H1 (cell line): ENCODE results near the gene P2RX2. TPM values are rescaled to one million over a fixed set of nuclear protein-coding genes. Genes with fewer than 3 reads are reported as not detected.

Source experiments
- CTCF ChIA-PET: fragments of 300-600 bp; sonication (Branson Sonifier 250); formaldehyde crosslinking; loops from one replicate; lab custom pipeline; 2021; ENCODE audit not compliant: partially characterized antibody; lab: Charles Lee
- POLR2A ChIA-PET: fragments of 300-600 bp; sonication (Branson Sonifier 250); formaldehyde crosslinking; loops from one replicate; lab custom pipeline; 2021; ENCODE audit warnings: inconsistent platforms; ENCODE audit not compliant: partially characterized antibody; lab: Charles Lee
- DNase-seq, 2 experiments: peaks; one replicate each; pipeline versions ENCODE4 v3.0.0 to v3.0.0-alpha.2; 2010 to 2022; ENCODE audit warnings: low spot score in 2 of 2, low read depth in 1 of 2, mixed read lengths in 1 of 2
- FAIRE-seq: peaks from 2 replicates; lab custom pipeline; 2011; peaks lifted over from hg19 to GRCh38; lab: Jason Lieb, UNC
- H2AFZ ChIP-seq: 2 replicates; pipeline ENCODE4 v1.8.1; 2012; ENCODE audit warnings: low read length, inconsistent platforms
- H2AK5ac ChIP-seq: 2 replicates; pipeline ENCODE4 v1.6.1; 2013; ENCODE audit warnings: low read depth, low read length
- H2BK120ac ChIP-seq: replicated peaks from 2 replicates; pipeline ENCODE3; 2013; ENCODE audit warnings: low read depth, low read length, inconsistent platforms
- H2BK12ac ChIP-seq: 2 replicates; pipeline ENCODE4 v1.6.1; 2013; ENCODE audit warnings: low read depth, low read length
- H2BK15ac ChIP-seq: 2 replicates; pipeline ENCODE4 v1.6.1; 2013; ENCODE audit warnings: low read length
- H2BK20ac ChIP-seq: 2 replicates; pipeline ENCODE4 v1.6.1; 2013; ENCODE audit warnings: low read length
- H2BK5ac ChIP-seq: 2 replicates; pipeline ENCODE4 v1.6.1; 2013; ENCODE audit warnings: low read depth, low read length
- H3K14ac ChIP-seq: 2 replicates; pipeline ENCODE4 v1.6.1; 2013; ENCODE audit warnings: inconsistent platforms; ENCODE audit not compliant: insufficient read length
- H3K18ac ChIP-seq: 2 replicates; pipeline ENCODE4 v1.6.1; 2013; ENCODE audit warnings: low read length; ENCODE audit errors: extremely low read depth
- H3K23ac ChIP-seq: 2 replicates; pipeline ENCODE4 v1.6.1; 2013; ENCODE audit warnings: inconsistent platforms; ENCODE audit not compliant: insufficient read length
- H3K23me2 ChIP-seq: 2 replicates; pipeline ENCODE4 v1.6.1; 2013; ENCODE audit warnings: low read depth, low read length
- H3K27ac ChIP-seq: 2 replicates; pipeline ENCODE4 v1.6.1; 2011; ENCODE audit warnings: low read depth, low read length, inconsistent platforms
- H3K27me3 ChIP-seq, 4 experiments: replicated peaks in 1 of 4; 1 replicate in 1 of 4; 2 replicates in 3 of 4; pipeline versions ENCODE4 v1.6.1 to v1.8.1; 2011 to 2013; ENCODE audit warnings: low read length in 3 of 4, mild to moderate bottlenecking in 3 of 4, inconsistent platforms in 2 of 4, mixed read lengths in 2 of 4, moderate library complexity in 1 of 4; ENCODE audit not compliant: control insufficient read depth in 3 of 4, insufficient read depth in 3 of 4; ENCODE audit errors: extremely low read depth in 1 of 4
- H3K36me3 ChIP-seq, 4 experiments: 2 replicates each; pipeline versions ENCODE4 v1.6.1 to v1.8.1; 2011 to 2013; ENCODE audit warnings: mild to moderate bottlenecking in 4 of 4, low read length in 3 of 4, moderate library complexity in 2 of 4, control low read depth in 1 of 4, inconsistent platforms in 1 of 4; ENCODE audit not compliant: insufficient read depth in 4 of 4, control insufficient read depth in 2 of 4
- H3K4ac ChIP-seq: replicated peaks from 2 replicates; pipeline ENCODE3; 2013; ENCODE audit warnings: low read length, low read depth, mixed read lengths, inconsistent platforms; ENCODE audit not compliant: insufficient read length
- H3K4me1 ChIP-seq, 4 experiments: replicated peaks in 1 of 4; 1 replicate in 1 of 4; 2 replicates in 3 of 4; pipeline versions ENCODE4 v1.6.1 to v1.8.1; 2011 to 2013; ENCODE audit warnings: low read length in 3 of 4, inconsistent platforms in 2 of 4, mixed read lengths in 1 of 4; ENCODE audit not compliant: insufficient read depth in 4 of 4, control insufficient read depth in 3 of 4
- H3K4me2 ChIP-seq, 2 experiments: 2 replicates each; pipeline versions ENCODE4 v1.6.1 to v1.8.1; 2011 to 2013; ENCODE audit warnings: low read depth in 2 of 2, low read length in 2 of 2, control low read depth in 1 of 2, inconsistent platforms in 1 of 2, mild to moderate bottlenecking in 1 of 2; ENCODE audit not compliant: insufficient read depth in 1 of 2
- H3K4me3 ChIP-seq, 4 experiments: fragments of 200-600, 300-600 bp in 1 of 4; sonication (generic), shearing (Covaris generic), sonication (Bioruptor Twin) in 1 of 4; 2 replicates each; pipeline versions ENCODE4 v1.5.1 to v1.8.1; 2011 to 2016; ENCODE audit warnings: low read length in 4 of 4, low read depth in 3 of 4, control low read depth in 2 of 4, inconsistent platforms in 2 of 4, mild to moderate bottlenecking in 2 of 4, mixed read lengths in 1 of 4, moderate library complexity in 1 of 4; ENCODE audit not compliant: insufficient read depth in 2 of 4; ENCODE audit errors: extremely low read depth in 1 of 4
- H3K56ac ChIP-seq: replicated peaks from 2 replicates; pipeline ENCODE3; 2013; ENCODE audit warnings: low read depth, mild to moderate bottlenecking, mixed read lengths, low read length, inconsistent platforms; ENCODE audit not compliant: insufficient read length
- H3K79me1 ChIP-seq: 2 replicates; pipeline ENCODE4 v1.6.1; 2013; ENCODE audit warnings: low read depth, low read length, control low read depth
- H3K79me2 ChIP-seq, 2 experiments: 2 replicates each; pipeline versions ENCODE4 v1.6.1 to v1.8.1; 2012 to 2013; ENCODE audit warnings: low read length in 2 of 2, mild to moderate bottlenecking in 2 of 2, inconsistent platforms in 1 of 2; ENCODE audit not compliant: insufficient read depth in 2 of 2, control insufficient read depth in 1 of 2
- H3K9ac ChIP-seq, 4 experiments: replicated peaks in 1 of 4; 1 replicate in 1 of 4; 2 replicates in 3 of 4; pipeline versions ENCODE4 v1.6.1 to v1.8.1; 2011 to 2013; ENCODE audit warnings: low read depth in 3 of 4, low read length in 3 of 4, control low read depth in 2 of 4, mild to moderate bottlenecking in 2 of 4, moderate library complexity in 2 of 4, inconsistent platforms in 1 of 4; ENCODE audit errors: extremely low read depth in 1 of 4
- H3K9me3 ChIP-seq, 2 experiments: 2 replicates each; pipeline versions ENCODE4 v1.6.1 to v1.8.1; 2012 to 2013; ENCODE audit warnings: mild to moderate bottlenecking in 2 of 2, moderate library complexity in 2 of 2, control low read depth in 1 of 2, inconsistent platforms in 1 of 2, low read depth in 1 of 2, low read length in 1 of 2, mixed read lengths in 1 of 2; ENCODE audit not compliant: insufficient read depth in 2 of 2
- H4K20me1 ChIP-seq, 2 experiments: replicated peaks in 1 of 2; 2 replicates each; pipeline versions ENCODE3 to v1.8.1; 2011 to 2013; ENCODE audit warnings: inconsistent platforms in 2 of 2, low read length in 2 of 2, mild to moderate bottlenecking in 1 of 2; ENCODE audit not compliant: insufficient read depth in 2 of 2, control insufficient read depth in 1 of 2
- H4K5ac ChIP-seq: 2 replicates; pipeline ENCODE4 v1.6.1; 2013; ENCODE audit warnings: low read length, low read depth, mixed read lengths, inconsistent platforms; ENCODE audit not compliant: insufficient read length
- H4K8ac ChIP-seq: 2 replicates; pipeline ENCODE4 v1.8.0; 2013; ENCODE audit warnings: mild to moderate bottlenecking, moderate library complexity, low read length, inconsistent platforms; ENCODE audit not compliant: insufficient read depth; ENCODE audit errors: extremely low read depth
- H4K91ac ChIP-seq: replicated peaks from 2 replicates; pipeline ENCODE3; 2013; ENCODE audit warnings: low read length, mixed read lengths, inconsistent platforms; ENCODE audit not compliant: insufficient read length
- ATF3 ChIP-seq: IDR thresholded peaks from 2 replicates; pipeline ENCODE4 v1.6.1; 2011; ENCODE audit warnings: low read depth, mild to moderate bottlenecking, low read length; ENCODE audit not compliant: insufficient read depth
- BCL11A ChIP-seq, 2 experiments: IDR thresholded peaks; one replicate each; pipeline ENCODE4 v1.6.1; 2011; ENCODE audit warnings: low read depth in 2 of 2, low read length in 2 of 2, mild to moderate bottlenecking in 2 of 2
- BRCA1 ChIP-seq: IDR thresholded peaks from 2 replicates; pipeline ENCODE4 v1.6.1; 2012; ENCODE audit warnings: low read depth, low read length, improper control_type of control experiment
- CREB1 ChIP-seq: IDR thresholded peaks from 2 replicates; pipeline ENCODE4 v1.6.1; 2012; ENCODE audit warnings: inconsistent platforms
- CTBP2 ChIP-seq: IDR thresholded peaks from 2 replicates; pipeline ENCODE4 v1.7.0; 2011; ENCODE audit warnings: borderline replicate concordance, mild to moderate bottlenecking, moderate library complexity, mixed read lengths, low read length; ENCODE audit not compliant: insufficient read depth, insufficient read length
- HDAC2 ChIP-seq, 2 experiments: fragments of 300-600 bp in 1 of 2; sonication (generic) in 1 of 2; IDR thresholded peaks; 2 replicates each; pipeline ENCODE4 v1.6.1; 2011 to 2012; ENCODE audit warnings: low read depth in 2 of 2, low read length in 2 of 2, mild to moderate bottlenecking in 2 of 2, moderate library complexity in 2 of 2, borderline replicate concordance in 1 of 2, inconsistent platforms in 1 of 2
- KDM5A ChIP-seq: fragments of 200-600 bp; IDR thresholded peaks from 2 replicates; pipeline ENCODE4 v1.7.1; 2012; ENCODE audit warnings: mild to moderate bottlenecking, low read length, inconsistent platforms, mixed read lengths
- NANOG ChIP-seq: IDR thresholded peaks from 2 replicates; pipeline ENCODE4 v1.6.1; 2011; ENCODE audit warnings: low read length, low read depth, mild to moderate bottlenecking, inconsistent platforms; ENCODE audit not compliant: insufficient read depth, poor library complexity, severe bottlenecking
- PHF8 ChIP-seq: fragments of 200-600 bp; sonication (generic); conservative IDR thresholded peaks from 2 replicates; pipeline ENCODE4 v1.7.1; 2012; ENCODE audit warnings: low read depth, mild to moderate bottlenecking, inconsistent platforms, low read length, moderate library complexity
- RXRA ChIP-seq: IDR thresholded peaks from 2 replicates; pipeline ENCODE4 v1.6.1; 2011; ENCODE audit warnings: low read depth, mild to moderate bottlenecking, low read length, moderate library complexity; ENCODE audit not compliant: insufficient read depth
- SP4 ChIP-seq: IDR thresholded peaks from 2 replicates; pipeline ENCODE4 v1.6.1; 2012; ENCODE audit warnings: low read length, inconsistent platforms
- WGBS, 2 experiments: shearing (Covaris generic) in 1 of 2; methylation state at CpG; one replicate each; pipeline versions ENCODE4 v1.1.6 to v1.1.7; 2013 to 2015; ENCODE audit warnings: low lambda C conversion rate in 2 of 2, mixed read lengths in 2 of 2, inconsistent platforms in 1 of 2, low coverage in 1 of 2, missing lambda C conversion rate in 1 of 2; ENCODE audit not compliant: insufficient replicate concordance in 2 of 2, insufficient coverage in 1 of 2, insufficient read length in 1 of 2; ENCODE audit errors: extremely low coverage in 1 of 2, missing lambda C conversion rate in 1 of 2; 5-methylcytosine and 5-hydroxymethylcytosine counted together
- polyA plus RNA-seq, 7 experiments: library from polyadenylated mRNA; depleted of rRNA in 3 of 7; stranded (reverse) in 5 of 7; unstranded in 2 of 7; fragments of >200 nt in 5 of 7; fragments of 200-250 nt in 2 of 7; gene quantifications; 1 replicate in 5 of 7; 2 replicates in 1 of 7; 4 replicates in 1 of 7; pipeline versions ENCODE4 v1.2.1 to v1.2.3, GENCODE V29; 2011 to 2013; ENCODE audit warnings: missing spikeins in 2 of 7, mixed read lengths in 2 of 7
- total RNA-seq: library from RNA; stranded (reverse); fragmentation: NEBNext Ultra II Directional; extraction: Animal tissue kit (Norgen Biotek cat#: 25700); gene quantifications from 2 replicates; pipeline ENCODE4 v1.2.1, GENCODE V29; 2021

Gene P2RX2
- total and polyA plus RNA-seq, 2 of the 8 experiments (the other 6 are each of a cell fraction or from before 2014, with no cell fraction given), result 0.84 to 2.2 TPM

- Histone ChIP-seq H3K4ac (no peak overlapping the region), H4K5ac (no peak overlapping the region), H3K4me2 (no peak overlapping the region), H2BK20ac (no peak overlapping the region), H3K23me2 (no peaks in the 10 kb centered on the region), H3K9ac (no peak overlapping the region), H3K23ac (no peak overlapping the region), H2BK12ac (no peak overlapping the region), H3K79me2 (no peaks in the 10 kb centered on the region), H2AFZ (no peak overlapping the region), H3K27me3 (peaks cover 0 to 4% (median 1%) of the 10 kb centered on the region in 4 experiments; a peak in 3 of 7 replicates), H3K4me1 (no peaks in the 10 kb centered on the region; a peak in 1 of 7 replicates), H4K91ac (no peak overlapping the region), H2AK5ac (no peak overlapping the region), H3K14ac (no peak overlapping the region), H2BK5ac (peak overlapping the region; percentile 24; the same call in 1 of the 2 replicates), H2BK15ac (no peak overlapping the region), H3K79me1 (no peaks in the 10 kb centered on the region; the same call in 1 of the 2 replicates), H4K20me1 (peaks cover 7 to 14% of the 10 kb centered on the region in 2 experiments), H2BK120ac (no peak overlapping the region), H4K8ac (no peak overlapping the region), H3K9me3 (no peaks in the 10 kb centered on the region), H3K36me3 (peaks cover 17 to 44% (median 30%) of the 10 kb centered on the region in 4 experiments; a peak in 7 of 8 replicates), H3K27ac (no peak overlapping the region), H3K4me3 (no peak overlapping the region), H3K18ac (no peak overlapping the region), H3K56ac (no peak overlapping the region)
- WGBS, 2 experiments, result 93% methylated on average over 32 of the region's 32 CpGs; no CpG with 5 or more reads in 1 of the 2 experiments
- no peak for DNase-seq
- ChIA-PET POLR2A (interaction anchor here (0.9 kb wide), 1 partner anchor 20 kb away, joined by 5 read pairs; no protein-coding TSS in a partner anchor), CTCF (interaction anchor here (0.9 to 2.0 kb wide), 5 partner anchors 9 to 211 kb away, joined by 4 to 6 read pairs (median 5); no protein-coding TSS in a partner anchor)
- FAIRE-seq, result no peak
- TF ChIP-seq PHF8, result no peak
- no peak for TF ChIP-seq BCL11A (IDR thresholded peaks at IDR 0.05; ENCODE audit: low read depth in 2 of 2, low read length in 2 of 2)
- no peak for TF ChIP-seq RXRA
- TF ChIP-seq BRCA1, result no peak
- TF ChIP-seq KDM5A, result no peak
- no peak for TF ChIP-seq CTBP2
- TF ChIP-seq SP4, result no peak
- TF ChIP-seq NANOG, result no peak
- TF ChIP-seq CREB1, result no peak
- TF ChIP-seq HDAC2 (IDR thresholded peaks at IDR 0.05; ENCODE audit: borderline replicate concordance in 1 of 2, low read depth in 2 of 2, low read length in 2 of 2), result no peak
- no peak for TF ChIP-seq ATF3
Measured at GRCh38 chr12:132624910-132625630, 6.5 kb downstream of the P2RX2 start.
